SK-N-SH (cell line): ENCODE measurements around the gene PDF. TPM values are rescaled to one million over a fixed set of nuclear protein-coding genes. Genes with fewer than 3 reads are reported as not detected.

Experiments
- CTCF ChIA-PET: fragments of 300-600, 350-600 bp; formaldehyde crosslinking; extraction: SDS; loops from one replicate; lab custom pipeline; 2021; lab: Yijun Ruan, JAX
- POLR2A ChIA-PET: fragments of 350-600 bp; sonication (Branson Sonifier 250); formaldehyde crosslinking; extraction: SDS; loops from one replicate; lab custom pipeline; 2020; ENCODE audit warnings: antibody characterized with exemption, inconsistent platforms; lab: Yijun Ruan, JAX
- DNase-seq: peaks from one replicate; pipeline ENCODE4 v3.0.0; 2012
- H2AFZ ChIP-seq: fragments of 200-600 bp; sonication (generic); 2 replicates; pipeline ENCODE4 v1.8.1; 2016; ENCODE audit warnings: antibody characterized with exemption, mild to moderate bottlenecking, low read depth
- H3F3A ChIP-seq: fragments of 200-600 bp; sonication (generic); replicated peaks from 2 replicates; pipeline ENCODE3; 2016; ENCODE audit warnings: antibody characterized with exemption, mild to moderate bottlenecking; ENCODE audit not compliant: insufficient read depth
- H3K27ac ChIP-seq, 2 experiments: fragments of 200-500 bp in 1 of 2; fragments of 200-600 bp in 1 of 2; sonication (Bioruptor generic) in 1 of 2; sonication (generic), shearing (Covaris generic) in 1 of 2; 2 replicates each; pipeline versions ENCODE4 v1.5.1 to v1.6.1; 2014 to 2016; ENCODE audit warnings: low read depth in 2 of 2, inconsistent platforms in 1 of 2, low read length in 1 of 2, mild to moderate bottlenecking in 1 of 2, mixed read lengths in 1 of 2
- H3K27me3 ChIP-seq: fragments of 200-600 bp; sonication (generic), shearing (Covaris generic); 2 replicates; pipeline ENCODE4 v1.6.1; 2016; ENCODE audit warnings: mixed run types; ENCODE audit not compliant: insufficient read depth
- H3K36me3 ChIP-seq, 2 experiments: fragments of 200-500 bp in 1 of 2; fragments of 200-600 bp in 1 of 2; sonication (Bioruptor generic) in 1 of 2; sonication (generic) in 1 of 2; replicated peaks in 1 of 2; 2 replicates each; pipeline versions ENCODE3 to v1.5.1; 2014 to 2016; ENCODE audit warnings: low read length in 1 of 2, mild to moderate bottlenecking in 1 of 2; ENCODE audit not compliant: insufficient read depth in 2 of 2, control insufficient read depth in 1 of 2
- H3K4me1 ChIP-seq, 2 experiments: fragments of 200-500 bp in 1 of 2; fragments of 200-600 bp in 1 of 2; sonication (Bioruptor generic) in 1 of 2; sonication (generic), shearing (Covaris generic) in 1 of 2; 2 replicates each; pipeline versions ENCODE4 v1.5.1 to v1.6.1; 2014 to 2016; ENCODE audit warnings: low read depth in 1 of 2, low read length in 1 of 2, mixed run types in 1 of 2; ENCODE audit not compliant: insufficient read depth in 2 of 2, control insufficient read depth in 1 of 2
- H3K4me2 ChIP-seq: fragments of 200-600 bp; sonication (generic), shearing (Covaris generic); 2 replicates; pipeline ENCODE4 v1.6.1; 2017; ENCODE audit warnings: mixed run types
- H3K4me3 ChIP-seq, 2 experiments: fragments of 200-500 bp in 1 of 2; fragments of 200-600 bp in 1 of 2; sonication (Bioruptor generic) in 1 of 2; sonication (generic), shearing (Covaris generic) in 1 of 2; 2 replicates each; pipeline versions ENCODE4 v1.5.1 to v1.8.1; 2014 to 2016; ENCODE audit warnings: low read depth in 2 of 2, inconsistent platforms in 1 of 2, low read length in 1 of 2, mild to moderate bottlenecking in 1 of 2, mixed read lengths in 1 of 2, moderate library complexity in 1 of 2
- H3K79me2 ChIP-seq: fragments of 200-600 bp; sonication (generic); 2 replicates; pipeline ENCODE4 v1.8.1; 2017; ENCODE audit warnings: mild to moderate bottlenecking; ENCODE audit not compliant: insufficient read depth
- H3K9ac ChIP-seq: fragments of 200-600 bp; sonication (generic); 2 replicates; pipeline ENCODE4 v1.6.1; 2017; ENCODE audit warnings: mixed run types
- H3K9me2 ChIP-seq: fragments of 200-600 bp; sonication (generic); 2 replicates; pipeline ENCODE4 v1.6.1; 2017; ENCODE audit warnings: mixed run types
- H3K9me3 ChIP-seq: fragments of 200-600 bp; sonication (generic); 2 replicates; pipeline ENCODE4 v1.6.1; 2017; ENCODE audit warnings: mixed run types, mild to moderate bottlenecking, moderate library complexity
- H4K20me1 ChIP-seq: fragments of 200-600 bp; sonication (generic); 2 replicates; pipeline ENCODE4 v1.6.1; 2017; ENCODE audit warnings: mild to moderate bottlenecking, mixed run types; ENCODE audit not compliant: insufficient read depth
- CHD2 ChIP-seq: fragments of 150-350 bp; IDR thresholded peaks from 2 replicates; pipeline ENCODE4 v1.6.1; 2018; ENCODE audit warnings: low read length; ENCODE audit not compliant: partially characterized antibody
- ELF1 ChIP-seq: IDR thresholded peaks from 2 replicates; pipeline ENCODE4 v1.4.0; 2012
- EZH2phosphoT487 ChIP-seq: fragments of 200-600 bp; sonication (generic); IDR thresholded peaks from 2 replicates; pipeline ENCODE4 v1.6.1; 2017; ENCODE audit warnings: low read depth, mixed run types, mild to moderate bottlenecking, antibody characterized with exemption, moderate library complexity, borderline replicate concordance
- FOSL2 ChIP-seq: IDR thresholded peaks from 2 replicates; pipeline ENCODE4 v1.4.0; 2012; ENCODE audit warnings: low read depth, mild to moderate bottlenecking, moderate library complexity, borderline replicate concordance
- FOXJ3 ChIP-seq: sonication (generic); formaldehyde crosslinking; IDR thresholded peaks from 2 replicates; pipeline ENCODE4 v1.5.1; 2020; ENCODE audit warnings: mild to moderate bottlenecking, missing genetic modification reagents
- GABPA ChIP-seq: IDR thresholded peaks from 2 replicates; pipeline ENCODE4 v1.4.0; 2012; ENCODE audit warnings: low read depth, mild to moderate bottlenecking
- JUND ChIP-seq: IDR thresholded peaks from 2 replicates; pipeline ENCODE4 v1.4.0; 2012
- MEF2A ChIP-seq: IDR thresholded peaks from 2 replicates; pipeline ENCODE4 v1.4.0; 2012; ENCODE audit warnings: low read depth, borderline replicate concordance
- MXI1 ChIP-seq: IDR thresholded peaks from 2 replicates; pipeline ENCODE4 v1.6.1; 2012; ENCODE audit warnings: mild to moderate bottlenecking, low read depth, low read length, improper control_type of control experiment
- NFIC ChIP-seq: IDR thresholded peaks from 2 replicates; pipeline ENCODE4 v1.4.0; 2012; ENCODE audit warnings: borderline replicate concordance
- NRF1 ChIP-seq: IDR thresholded peaks from 2 replicates; pipeline ENCODE4 v1.6.1; 2012; ENCODE audit warnings: low read depth, mild to moderate bottlenecking, low read length
- RXRA ChIP-seq: IDR thresholded peaks from 2 replicates; pipeline ENCODE4 v1.4.0; 2012; ENCODE audit warnings: low read depth, mild to moderate bottlenecking, borderline replicate concordance
- WGBS: methylation state at CpG from one replicate; pipeline ENCODE4 v1.1.6; 2017; ENCODE audit warnings: low lambda C conversion rate; 5-methylcytosine and 5-hydroxymethylcytosine counted together
- polyA plus RNA-seq, 3 experiments: library from polyadenylated mRNA; depleted of rRNA; stranded (reverse); fragments of >200 nt; gene quantifications; 2 replicates each; pipeline ENCODE4 v1.2.3, GENCODE V29; 2012
- TF ChIP-seq, protein P1 (sequence below): IDR thresholded peaks from 2 replicates; pipeline ENCODE4 v1.4.0; 2012; ENCODE audit warnings: low read depth
- TF ChIP-seq, protein P2 (sequence below): IDR thresholded peaks from 2 replicates; pipeline ENCODE4 v1.4.0; 2012; ENCODE audit warnings: low read depth, borderline replicate concordance
- TF ChIP-seq, protein P3 (sequence below): fragments of 150-350 bp; IDR thresholded peaks from 2 replicates; pipeline ENCODE4 v1.6.1; 2017; ENCODE audit warnings: antibody characterized with exemption, low read length, low read depth, borderline replicate concordance
- TF ChIP-seq, protein P4 (sequence below): fragments of 150-350 bp; IDR thresholded peaks from 2 replicates; pipeline ENCODE4 v1.6.1; 2016; ENCODE audit warnings: mild to moderate bottlenecking, low read depth, low read length
- TF ChIP-seq, protein P5 (sequence below): IDR thresholded peaks from 2 replicates; pipeline ENCODE4; 2012

The PDF gene
- polyA plus RNA-seq, 1 of the 3 experiments (the other 2 are of a cell fraction), result 22.0 TPM

DNA sequence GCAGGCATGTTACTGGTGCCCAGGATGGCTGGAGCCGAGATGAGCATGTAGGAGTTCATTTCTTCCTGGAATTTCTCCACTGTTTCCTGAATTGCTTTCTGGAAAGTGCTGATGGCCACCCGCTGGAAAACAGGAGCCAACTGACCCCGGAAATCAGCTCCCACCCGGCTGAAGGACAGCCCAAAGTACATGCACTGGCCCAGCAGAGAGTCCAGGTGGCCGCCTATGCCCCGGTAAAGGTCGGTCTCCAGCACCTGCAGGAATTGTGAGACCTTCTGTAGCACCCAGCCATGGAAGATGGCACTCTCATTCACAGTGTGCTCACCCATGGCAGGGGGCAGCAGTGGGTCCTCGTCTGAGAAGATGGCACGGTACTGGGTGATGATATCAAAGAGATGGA, 4.3 kb upstream of the PDF start:
- ChIA-PET POLR2A (no interaction called here), CTCF (interaction anchor here (0.7 kb wide), 1 partner anchor 211 kb away, joined by 3 read pairs; no protein-coding TSS in a partner anchor)
- TF ChIP-seq MEF2A (no peak), ELF1 (no peak)
- TF ChIP-seq, protein P1, sequence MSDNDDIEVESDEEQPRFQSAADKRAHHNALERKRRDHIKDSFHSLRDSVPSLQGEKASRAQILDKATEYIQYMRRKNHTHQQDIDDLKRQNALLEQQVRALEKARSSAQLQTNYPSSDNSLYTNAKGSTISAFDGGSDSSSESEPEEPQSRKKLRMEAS, result no peak
- TF ChIP-seq, protein P2, sequence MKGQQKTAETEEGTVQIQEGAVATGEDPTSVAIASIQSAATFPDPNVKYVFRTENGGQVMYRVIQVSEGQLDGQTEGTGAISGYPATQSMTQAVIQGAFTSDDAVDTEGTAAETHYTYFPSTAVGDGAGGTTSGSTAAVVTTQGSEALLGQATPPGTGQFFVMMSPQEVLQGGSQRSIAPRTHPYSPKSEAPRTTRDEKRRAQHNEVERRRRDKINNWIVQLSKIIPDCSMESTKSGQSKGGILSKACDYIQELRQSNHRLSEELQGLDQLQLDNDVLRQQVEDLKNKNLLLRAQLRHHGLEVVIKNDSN, result no peak

DNA sequence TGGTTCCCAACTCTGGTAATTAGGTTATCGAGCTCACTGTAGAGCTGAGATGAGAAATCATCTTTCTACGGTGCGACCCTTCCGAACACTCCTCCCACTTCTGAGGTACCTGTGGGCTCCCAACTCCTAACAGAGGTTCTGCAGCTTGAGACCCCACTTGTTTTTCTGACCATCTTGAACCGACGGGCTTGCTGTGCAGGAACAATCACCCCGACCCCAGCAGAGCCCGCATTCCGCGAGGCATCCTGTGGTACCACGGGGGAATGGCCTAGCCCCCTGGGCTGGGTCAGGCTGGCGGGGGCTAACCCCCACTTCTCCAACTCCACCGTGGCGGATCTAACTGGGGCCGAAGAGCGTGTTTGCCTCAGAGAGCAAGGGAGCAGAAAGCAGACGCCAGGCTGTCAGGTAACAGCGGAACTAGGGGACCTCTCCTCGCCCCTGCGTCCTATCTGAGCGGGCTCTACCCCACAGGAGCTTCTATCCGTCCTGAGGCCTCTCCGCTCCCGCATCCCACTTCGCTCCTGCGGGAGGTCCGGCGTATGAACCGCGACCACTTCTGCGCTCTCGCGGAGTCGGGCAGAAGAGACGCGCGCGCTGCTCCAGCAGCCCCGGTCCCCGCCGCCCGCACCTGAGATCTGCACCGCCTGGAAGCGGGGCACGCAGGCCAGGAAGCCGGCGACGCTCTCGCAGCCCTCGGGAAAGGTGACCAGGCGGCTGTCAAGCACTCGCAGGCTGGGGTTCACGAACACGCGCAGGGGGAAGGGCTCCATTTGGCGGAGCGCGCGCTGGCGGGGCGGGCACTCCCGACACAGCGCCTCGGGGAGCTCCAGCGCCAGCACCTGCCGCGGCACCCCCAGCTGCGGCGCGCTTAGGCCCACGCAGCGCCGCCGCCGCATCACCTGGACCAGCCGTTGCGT, 761 bp downstream of the PDF start:
- 9% methylated on average over 44 of the region's 77 CpGs for WGBS
- peak overlapping the region; percentile 71 to 80 for H3K4me3 ChIP-seq
- peak overlapping the region; percentile 91 for H3K9ac ChIP-seq
- TF ChIP-seq CHD2 (no peak), NRF1 (no peak), FOSL2 (no peak), RXRA (no peak), NFIC (no peak), MXI1 (no peak), FOXJ3 (CRISPR knock-in tag) (no peak), JUND (no peak), GABPA (no peak), EZH2phosphoT487 (no peak)
- TF ChIP-seq, protein P3, sequence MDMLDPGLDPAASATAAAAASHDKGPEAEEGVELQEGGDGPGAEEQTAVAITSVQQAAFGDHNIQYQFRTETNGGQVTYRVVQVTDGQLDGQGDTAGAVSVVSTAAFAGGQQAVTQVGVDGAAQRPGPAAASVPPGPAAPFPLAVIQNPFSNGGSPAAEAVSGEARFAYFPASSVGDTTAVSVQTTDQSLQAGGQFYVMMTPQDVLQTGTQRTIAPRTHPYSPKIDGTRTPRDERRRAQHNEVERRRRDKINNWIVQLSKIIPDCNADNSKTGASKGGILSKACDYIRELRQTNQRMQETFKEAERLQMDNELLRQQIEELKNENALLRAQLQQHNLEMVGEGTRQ, result no peak
- TF ChIP-seq, protein P4, sequence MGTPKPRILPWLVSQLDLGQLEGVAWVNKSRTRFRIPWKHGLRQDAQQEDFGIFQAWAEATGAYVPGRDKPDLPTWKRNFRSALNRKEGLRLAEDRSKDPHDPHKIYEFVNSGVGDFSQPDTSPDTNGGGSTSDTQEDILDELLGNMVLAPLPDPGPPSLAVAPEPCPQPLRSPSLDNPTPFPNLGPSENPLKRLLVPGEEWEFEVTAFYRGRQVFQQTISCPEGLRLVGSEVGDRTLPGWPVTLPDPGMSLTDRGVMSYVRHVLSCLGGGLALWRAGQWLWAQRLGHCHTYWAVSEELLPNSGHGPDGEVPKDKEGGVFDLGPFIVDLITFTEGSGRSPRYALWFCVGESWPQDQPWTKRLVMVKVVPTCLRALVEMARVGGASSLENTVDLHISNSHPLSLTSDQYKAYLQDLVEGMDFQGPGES, result no peak
- TF ChIP-seq, protein P5, sequence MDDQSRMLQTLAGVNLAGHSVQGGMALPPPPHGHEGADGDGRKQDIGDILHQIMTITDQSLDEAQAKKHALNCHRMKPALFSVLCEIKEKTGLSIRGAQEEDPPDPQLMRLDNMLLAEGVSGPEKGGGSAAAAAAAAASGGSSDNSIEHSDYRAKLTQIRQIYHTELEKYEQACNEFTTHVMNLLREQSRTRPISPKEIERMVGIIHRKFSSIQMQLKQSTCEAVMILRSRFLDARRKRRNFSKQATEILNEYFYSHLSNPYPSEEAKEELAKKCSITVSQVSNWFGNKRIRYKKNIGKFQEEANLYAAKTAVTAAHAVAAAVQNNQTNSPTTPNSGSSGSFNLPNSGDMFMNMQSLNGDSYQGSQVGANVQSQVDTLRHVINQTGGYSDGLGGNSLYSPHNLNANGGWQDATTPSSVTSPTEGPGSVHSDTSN, result no peak
- TF ChIP-seq, protein P1, result no peak
- peak overlapping the region; percentile 91 for H3K4me2 ChIP-seq
- peaks cover 48 to 56% of the 10 kb centered on the region in 2 experiments for H3K36me3 ChIP-seq
- H4K20me1 ChIP-seq, result peaks cover 41% of the 10 kb centered on the region
- H3F3A ChIP-seq, result peaks cover 28% of the 10 kb centered on the region
- peaks cover 11 to 33% of the 10 kb centered on the region in 2 experiments for H3K4me1 ChIP-seq
- peak; percentile 72 for DNase-seq
- peak overlapping the region; percentile 26 to 67; a peak in 3 of 4 replicates for H3K27ac ChIP-seq
- ChIA-PET POLR2A (interaction anchor here (0.8 to 3.3 kb wide), 5 partner anchors 10 to 179 kb away, joined by 3 to 24 read pairs (median 5); partner anchors contain the start of genes COG8, NIP7 and TERF2), CTCF (interaction anchor here (0.7 to 4.6 kb wide), 5 partner anchors 9 to 18 kb away, joined by 3 to 21 read pairs (median 3); partner anchors contain the start of genes COG8 and VPS4A)
- H3K9me2 ChIP-seq, result no peaks in the 10 kb centered on the region
- H3K9me3 ChIP-seq, result no peaks in the 10 kb centered on the region
- H3K79me2 ChIP-seq, result peaks cover 80% of the 10 kb centered on the region
- no peaks in the 10 kb centered on the region for H3K27me3 ChIP-seq
- no peak overlapping the region for H2AFZ ChIP-seq

More for the DNA sequence above, 4.3 kb upstream of the PDF start:
- Histone ChIP-seq H3K27ac (no peak overlapping the region), H3K79me2 (peaks cover 68% of the 10 kb centered on the region), H3K9me2 (no peaks in the 10 kb centered on the region), H3K9ac (no peak overlapping the region), H4K20me1 (no peaks in the 10 kb centered on the region), H3K4me1 (peaks cover 8 to 11% of the 10 kb centered on the region in 2 experiments; a peak in 1 of 4 replicates), H3K4me3 (no peak overlapping the region), H3K9me3 (no peaks in the 10 kb centered on the region), H3K36me3 (peaks cover 39 to 40% of the 10 kb centered on the region in 2 experiments), H3K27me3 (no peaks in the 10 kb centered on the region), H3F3A (peaks cover 17% of the 10 kb centered on the region), H3K4me2 (no peak overlapping the region), H2AFZ (no peak overlapping the region)
- DNase-seq, result no peak
- 98% methylated on average over 9 of the region's 9 CpGs for WGBS
